Breast epithelium (tissue), 4 donors: ENCODE results near the gene WDR90. TPM values are rescaled to one million over a fixed set of nuclear protein-coding genes. Genes with fewer than 3 reads are reported as not detected.

Experiments
- DNase-seq, 2 donors: peaks; one replicate each; pipeline ENCODE4 v3.0.0-alpha.2; 2019; ENCODE audit warnings: low spot score in 2 of 2
- H3K27ac ChIP-seq, 2 donors: fragments of 200-600 bp; sonication (generic) in 1 of 2; one replicate each; pipeline ENCODE4 v1.5.1; 2016 to 2019; ENCODE audit warnings: mild to moderate bottlenecking in 1 of 2
- H3K27me3 ChIP-seq, 2 donors: fragments of 200-600 bp; sonication (generic) in 1 of 2; one replicate each; pipeline versions ENCODE4 v1.5.1 to v1.6.0; 2017 to 2019; ENCODE audit warnings: control low read depth in 1 of 2, mild to moderate bottlenecking in 1 of 2
- H3K36me3 ChIP-seq: fragments of 200-600 bp; one replicate; pipeline ENCODE4 v1.5.1; 2019
- H3K4me1 ChIP-seq, 2 donors: fragments of 200-600 bp; sonication (generic); one replicate each; pipeline ENCODE4 v1.5.1; 2016 to 2019; ENCODE audit warnings: control low read depth in 1 of 2
- H3K4me3 ChIP-seq, 3 donors: fragments of 200-600 bp; sonication (generic); 1 replicate in 2 of 3; 2 replicates in 1 of 3; pipeline ENCODE4 v1.5.1; 2016 to 2019; ENCODE audit warnings: mild to moderate bottlenecking in 3 of 3, moderate library complexity in 2 of 3
- H3K9me3 ChIP-seq, 2 donors: fragments of 200-600 bp; sonication (generic) in 1 of 2; one replicate each; pipeline ENCODE4 v1.5.1; 2016 to 2019; ENCODE audit warnings: control low read depth in 1 of 2
- POLR2A ChIP-seq: fragments of 450-650 bp; IDR thresholded peaks from one replicate; pipeline ENCODE4 v1.6.1; 2016; ENCODE audit warnings: antibody characterized with exemption, mild to moderate bottlenecking, moderate library complexity
- POLR2AphosphoS5 ChIP-seq, 3 donors: sonication (generic); formaldehyde crosslinking; IDR thresholded peaks; one replicate each; pipeline ENCODE4 v1.6.1; 2017; ENCODE audit warnings: antibody characterized with exemption in 3 of 3
- intact Hi-C: fragments of 100-400 bp; cut with DNase I; formaldehyde crosslinking; loops from one replicate; pipeline ENCODE4 v1.15.1; 2023; ENCODE audit warnings: low total_unique reads
- total RNA-seq, 3 donors: library from RNA; depleted of rRNA; stranded (reverse); fragments of >200 nt; gene quantifications; one replicate each; pipeline ENCODE4 v1.1.0, GENCODE V29; 2016
- TF ChIP-seq, protein P1 (sequence below), 3 donors: fragments of 450-650 bp; IDR thresholded peaks; one replicate each; pipeline ENCODE4 v1.5.1; 2016 to 2017; ENCODE audit warnings: antibody characterized with exemption in 3 of 3, mild to moderate bottlenecking in 3 of 3, moderate library complexity in 3 of 3

The WDR90 gene
- total RNA-seq, 3 donors from 2014 or later, result 9.6 to 26.9 (median 22.7) TPM

DNA sequence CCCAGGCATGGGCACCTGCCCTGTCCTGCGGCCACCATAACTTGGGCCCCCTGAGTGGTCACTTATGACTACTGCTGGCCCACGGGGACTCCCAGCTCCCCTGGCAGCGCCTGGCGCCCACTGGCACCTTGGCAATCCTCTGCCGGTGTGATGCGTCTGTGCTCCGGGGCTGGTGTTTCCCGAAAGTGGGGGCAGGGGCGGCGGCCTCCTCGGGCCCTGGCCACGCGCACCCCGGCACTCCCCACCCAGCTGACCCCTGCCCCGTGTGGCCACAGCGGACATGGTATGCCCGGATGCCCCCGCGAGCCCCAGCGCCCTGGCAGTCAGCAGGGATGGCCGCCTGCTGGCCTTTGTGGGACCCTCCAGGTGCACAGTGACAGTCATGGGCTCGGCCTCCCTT lies 8.3 kb downstream of the WDR90 start:
- H3K36me3 ChIP-seq, result no peaks in the 10 kb centered on the region
- no peaks in the 10 kb centered on the region for H3K27me3 ChIP-seq
- peaks cover 0 to 6% of the 10 kb centered on the region in 2 donors for H3K4me1 ChIP-seq
- no peak overlapping the region for H3K27ac ChIP-seq
- no peak for DNase-seq
- no peaks in the 10 kb centered on the region for H3K9me3 ChIP-seq
- intact Hi-C loops, result no loop called here
- no peak overlapping the region for H3K4me3 ChIP-seq
- TF ChIP-seq, protein P1, sequence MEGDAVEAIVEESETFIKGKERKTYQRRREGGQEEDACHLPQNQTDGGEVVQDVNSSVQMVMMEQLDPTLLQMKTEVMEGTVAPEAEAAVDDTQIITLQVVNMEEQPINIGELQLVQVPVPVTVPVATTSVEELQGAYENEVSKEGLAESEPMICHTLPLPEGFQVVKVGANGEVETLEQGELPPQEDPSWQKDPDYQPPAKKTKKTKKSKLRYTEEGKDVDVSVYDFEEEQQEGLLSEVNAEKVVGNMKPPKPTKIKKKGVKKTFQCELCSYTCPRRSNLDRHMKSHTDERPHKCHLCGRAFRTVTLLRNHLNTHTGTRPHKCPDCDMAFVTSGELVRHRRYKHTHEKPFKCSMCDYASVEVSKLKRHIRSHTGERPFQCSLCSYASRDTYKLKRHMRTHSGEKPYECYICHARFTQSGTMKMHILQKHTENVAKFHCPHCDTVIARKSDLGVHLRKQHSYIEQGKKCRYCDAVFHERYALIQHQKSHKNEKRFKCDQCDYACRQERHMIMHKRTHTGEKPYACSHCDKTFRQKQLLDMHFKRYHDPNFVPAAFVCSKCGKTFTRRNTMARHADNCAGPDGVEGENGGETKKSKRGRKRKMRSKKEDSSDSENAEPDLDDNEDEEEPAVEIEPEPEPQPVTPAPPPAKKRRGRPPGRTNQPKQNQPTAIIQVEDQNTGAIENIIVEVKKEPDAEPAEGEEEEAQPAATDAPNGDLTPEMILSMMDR (IDR thresholded peaks at IDR 0.05), result no peak
- TF ChIP-seq POLR2A (no peak), POLR2AphosphoS5 (IDR thresholded peaks at IDR 0.05) (no peak)

DNA sequence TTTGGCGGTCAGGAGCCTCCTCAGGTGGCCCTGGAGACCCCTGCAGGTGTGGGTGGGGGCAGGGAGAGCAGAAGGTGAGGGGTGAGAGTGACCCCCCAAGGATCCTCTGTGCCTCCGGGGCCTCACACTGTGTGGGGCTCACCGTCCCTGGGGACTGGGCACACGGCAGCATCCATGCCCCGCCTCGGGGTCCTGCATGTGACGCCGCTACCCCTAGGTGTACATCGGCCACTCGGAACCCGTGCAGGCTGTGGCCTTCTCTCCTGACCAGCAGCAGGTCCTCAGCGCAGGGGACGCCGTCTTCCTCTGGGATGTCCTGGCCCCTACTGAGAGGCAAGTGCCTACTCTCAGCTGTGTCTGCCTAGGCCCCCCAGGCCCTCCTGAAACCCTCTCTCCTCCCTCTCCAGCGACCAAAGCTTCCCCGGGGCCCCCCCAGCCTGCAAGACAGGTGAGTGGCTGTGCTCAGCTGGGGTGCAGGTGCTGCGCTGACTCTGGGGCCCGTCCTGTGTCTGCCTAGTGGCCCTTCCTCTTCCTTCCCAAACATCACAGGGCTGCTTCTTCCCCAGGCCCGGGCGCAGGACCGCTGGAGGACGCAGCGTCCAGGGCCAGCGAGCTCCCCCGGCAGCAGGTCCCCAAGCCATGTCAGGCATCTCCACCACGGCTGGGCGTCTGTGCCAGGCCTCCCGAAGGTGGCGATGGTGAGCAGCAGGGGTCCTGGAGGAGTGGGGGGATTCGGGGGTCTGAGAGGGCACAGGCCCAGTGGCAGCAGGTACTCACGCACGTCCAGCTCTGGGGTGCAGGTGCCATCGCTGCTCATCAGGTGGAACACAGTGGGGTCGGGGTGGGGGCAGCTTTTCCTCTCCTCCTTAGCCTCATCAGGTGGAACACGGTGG lies 9.8 kb downstream of the WDR90 start:
- H3K27me3 ChIP-seq, result no peaks in the 10 kb centered on the region
- no peak overlapping the region for H3K27ac ChIP-seq
- no peaks in the 10 kb centered on the region for H3K36me3 ChIP-seq
- DNase-seq, result no peak
- intact Hi-C loops, result no loop called here
- no peak overlapping the region for H3K4me3 ChIP-seq
- H3K4me1 ChIP-seq, result peaks cover 0 to 6% of the 10 kb centered on the region in 2 donors
- TF ChIP-seq, protein P1 (IDR thresholded peaks at IDR 0.05), result no peak
- TF ChIP-seq POLR2AphosphoS5 (IDR thresholded peaks at IDR 0.05) (no peak), POLR2A (no peak)
- H3K9me3 ChIP-seq, result no peaks in the 10 kb centered on the region

DNA sequence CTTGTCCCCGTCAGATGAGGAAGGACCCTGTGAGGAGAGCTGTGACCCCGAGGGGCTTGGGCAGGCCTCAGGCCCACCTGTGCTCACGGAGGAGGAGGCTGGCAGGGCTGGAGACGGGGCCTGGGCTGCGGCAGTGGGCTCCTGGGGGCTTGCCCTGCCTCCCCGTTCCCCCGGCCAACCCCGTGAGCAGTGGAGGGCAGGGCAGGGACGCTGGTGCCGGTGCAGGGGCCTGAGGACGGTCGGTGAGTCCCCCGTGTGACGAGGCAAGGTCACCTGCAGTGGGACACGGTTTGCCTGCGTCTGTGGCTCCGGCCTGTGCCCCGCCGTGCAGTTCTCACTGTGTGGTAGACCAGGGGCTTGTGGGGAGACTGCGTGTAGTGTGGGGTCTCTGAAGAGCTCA lies 10.5 kb downstream of the WDR90 start:
- H3K4me3 ChIP-seq, result no peak overlapping the region
- H3K36me3 ChIP-seq, result no peaks in the 10 kb centered on the region
- no peaks in the 10 kb centered on the region for H3K27me3 ChIP-seq
- DNase-seq, result no peak
- TF ChIP-seq POLR2A, result no peak
- TF ChIP-seq POLR2AphosphoS5 (IDR thresholded peaks at IDR 0.05), result no peak
- TF ChIP-seq, protein P1 (IDR thresholded peaks at IDR 0.05), result no peak
- H3K9me3 ChIP-seq, result no peaks in the 10 kb centered on the region
- peaks cover 0 to 6% of the 10 kb centered on the region in 2 donors for H3K4me1 ChIP-seq
- H3K27ac ChIP-seq, result no peak overlapping the region
- intact Hi-C loops, result no loop called here

DNA sequence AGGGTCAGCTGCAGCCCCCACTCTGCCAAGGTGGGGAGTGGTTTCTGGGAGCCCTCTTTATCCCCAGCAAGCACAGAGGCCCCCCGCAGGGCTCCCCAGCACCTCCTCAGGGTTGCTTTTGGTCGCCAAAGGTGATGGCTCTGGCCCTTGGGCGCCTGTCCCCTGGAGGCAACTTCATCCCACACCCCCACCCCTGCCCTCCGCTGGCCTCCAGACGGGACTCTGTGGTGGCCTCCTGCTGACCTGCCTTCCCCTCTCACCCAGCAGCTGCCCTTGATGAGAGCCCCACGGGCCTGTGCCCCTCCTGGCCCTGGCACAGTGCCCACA lies 10.9 kb downstream of the WDR90 start:
- Histone ChIP-seq H3K4me3 (peak overlapping the region in 1 of 3 donors; percentile 58), H3K9me3 (no peaks in the 10 kb centered on the region), H3K27ac (peak overlapping the region; percentile 60 to 84), H3K27me3 (no peaks in the 10 kb centered on the region), H3K36me3 (no peaks in the 10 kb centered on the region), H3K4me1 (peaks cover 0 to 6% of the 10 kb centered on the region in 2 donors)
- no peak for TF ChIP-seq POLR2A
- TF ChIP-seq, protein P1 (IDR thresholded peaks at IDR 0.05), result no peak
- TF ChIP-seq POLR2AphosphoS5 (IDR thresholded peaks at IDR 0.05), result no peak
- intact Hi-C loops, result no loop called here
- DNase-seq, result no peak

DNA sequence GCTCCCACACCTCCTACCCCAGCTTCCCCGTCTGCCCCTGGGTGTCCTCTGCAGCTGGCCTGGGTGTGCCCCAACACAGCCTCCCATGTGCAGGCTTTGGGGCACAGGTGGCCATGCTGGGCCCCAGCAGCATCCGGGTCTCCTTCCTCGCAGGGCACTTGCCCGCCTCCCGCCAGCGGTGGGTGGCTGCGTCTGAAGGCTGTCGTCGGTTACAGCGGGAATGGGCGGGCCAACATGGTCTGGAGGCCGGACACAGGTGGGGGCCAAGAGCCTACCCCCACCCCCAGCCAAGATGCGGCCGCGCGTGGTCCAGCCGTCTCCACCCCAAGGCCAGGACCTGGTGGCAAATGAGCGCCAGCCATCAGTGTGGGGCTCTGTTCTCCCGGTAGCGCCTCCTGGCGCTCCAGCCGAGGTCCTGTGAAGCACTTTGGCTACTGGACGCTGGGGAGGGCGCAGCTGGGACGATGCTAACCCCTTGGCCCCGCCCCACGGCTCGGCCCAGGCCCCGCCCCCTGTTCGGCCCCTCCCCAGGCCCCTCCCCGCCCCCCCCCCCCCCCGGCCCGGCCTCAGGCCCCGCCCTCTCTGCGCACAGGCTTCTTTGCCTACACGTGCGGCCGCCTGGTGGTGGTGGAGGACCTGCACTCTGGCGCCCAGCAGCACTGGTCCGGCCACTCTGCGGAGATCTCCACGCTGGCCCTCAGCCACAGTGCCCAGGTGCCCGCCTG lies 11.5 kb downstream of the WDR90 start:
- intact Hi-C loops, result no loop called here
- H3K27me3 ChIP-seq, result no peaks in the 10 kb centered on the region
- H3K9me3 ChIP-seq, result no peaks in the 10 kb centered on the region
- no peaks in the 10 kb centered on the region for H3K36me3 ChIP-seq
- H3K27ac ChIP-seq, result peak overlapping the region; percentile 60 to 84
- DNase-seq, result peak; percentile 78 to 83
- H3K4me1 ChIP-seq, result peaks cover 0 to 6% of the 10 kb centered on the region in 2 donors
- H3K4me3 ChIP-seq, result peak overlapping the region in 2 of 3 donors; percentile 32 to 58
- TF ChIP-seq, protein P1 (IDR thresholded peaks at IDR 0.05), result peak in 2 of 3 donors; percentile 55 to 66
- TF ChIP-seq POLR2A (no peak), POLR2AphosphoS5 (IDR thresholded peaks at IDR 0.05) (peak in 1 of 3 donors; percentile 15)
